GM18505 (cell line): ENCODE results near the gene ATP11B.

ENCODE experiments used
- ATAC-seq: cut with Tn5 transposase; IDR thresholded peaks from one replicate; pipeline ENCODE4 v1.9.1; 2021; ENCODE audit not compliant: unreplicated experiment
- POLR2A ChIP-seq: IDR thresholded peaks from 4 replicates; pipeline ENCODE4 v1.6.1; 2011; ENCODE audit warnings: borderline replicate concordance; ENCODE audit not compliant: insufficient read depth, insufficient read length; ENCODE audit errors: extremely low read depth

Gene ATP11B

DNA sequence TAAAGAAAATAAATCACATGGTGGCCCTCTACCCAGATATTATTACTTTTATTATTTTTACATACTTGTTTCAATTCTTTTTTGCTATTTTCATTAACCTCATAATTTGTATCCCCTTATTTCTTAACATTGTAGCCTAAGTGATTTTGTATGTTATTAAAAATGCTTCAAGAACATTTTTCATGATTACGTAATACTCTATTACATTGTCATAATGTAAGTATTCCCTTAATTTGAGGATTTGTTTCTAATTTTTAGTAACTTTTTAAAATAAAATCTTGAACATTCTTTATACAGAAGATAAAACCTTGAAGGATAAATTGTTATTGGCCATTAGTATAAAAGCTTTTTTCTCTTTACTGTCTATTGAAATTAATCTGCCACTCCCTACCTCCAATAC, 98.1 kb downstream of the ATP11B start:
- ATAC-seq = no peak
- TF ChIP-seq POLR2A = no peak

DNA sequence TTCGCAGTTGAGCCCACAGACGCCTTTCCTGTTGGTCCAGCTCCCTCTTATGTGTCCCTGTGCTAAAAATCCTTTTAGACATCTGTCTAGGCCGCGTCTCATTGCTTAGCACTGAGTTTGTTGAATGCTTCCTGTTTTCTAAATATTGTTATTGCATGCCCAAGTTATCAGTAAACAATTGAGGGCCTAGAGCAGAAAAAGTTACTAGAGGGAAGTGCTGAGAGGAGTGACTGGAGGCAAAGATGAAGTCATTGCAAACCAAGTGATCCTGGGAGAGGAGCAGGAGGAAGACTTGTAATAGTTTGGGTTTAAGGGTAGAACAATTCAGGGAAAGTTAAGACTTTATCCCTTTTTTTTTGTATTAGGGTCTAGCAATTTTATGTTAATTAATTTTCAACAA, 98.9 kb downstream of the ATP11B start:
- no peak for ATAC-seq
- TF ChIP-seq POLR2A = no peak

DNA sequence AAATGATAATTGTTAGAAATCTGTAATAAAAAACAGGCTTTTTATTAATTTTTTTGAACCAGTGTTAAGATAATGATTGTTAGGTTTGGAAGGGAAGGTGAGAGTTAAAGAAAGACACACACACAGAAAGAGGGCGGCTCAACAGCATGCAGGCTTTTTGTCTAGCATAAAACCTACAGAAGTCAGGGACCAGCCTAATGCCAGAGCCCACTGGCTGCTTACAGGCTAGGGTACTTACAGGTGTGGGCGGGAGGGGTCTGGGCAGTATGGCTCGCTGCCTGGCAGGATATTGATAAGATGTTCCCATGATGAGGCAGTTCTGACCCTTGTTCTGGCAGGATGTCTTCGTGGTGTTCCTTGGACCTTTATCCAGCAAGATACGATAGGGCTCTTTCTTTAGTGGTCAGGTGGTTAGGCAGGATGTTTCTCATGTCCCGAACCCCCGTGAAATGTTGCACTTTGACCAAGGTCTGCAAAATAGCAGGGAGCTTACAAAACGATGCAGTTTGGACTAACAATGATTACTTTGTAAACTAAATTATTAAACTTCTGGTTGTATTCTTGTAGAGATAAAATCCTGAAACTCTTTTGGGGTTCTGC, 102.3 kb downstream of the ATP11B start:
- ATAC-seq = no peak
- no peak for TF ChIP-seq POLR2A

DNA sequence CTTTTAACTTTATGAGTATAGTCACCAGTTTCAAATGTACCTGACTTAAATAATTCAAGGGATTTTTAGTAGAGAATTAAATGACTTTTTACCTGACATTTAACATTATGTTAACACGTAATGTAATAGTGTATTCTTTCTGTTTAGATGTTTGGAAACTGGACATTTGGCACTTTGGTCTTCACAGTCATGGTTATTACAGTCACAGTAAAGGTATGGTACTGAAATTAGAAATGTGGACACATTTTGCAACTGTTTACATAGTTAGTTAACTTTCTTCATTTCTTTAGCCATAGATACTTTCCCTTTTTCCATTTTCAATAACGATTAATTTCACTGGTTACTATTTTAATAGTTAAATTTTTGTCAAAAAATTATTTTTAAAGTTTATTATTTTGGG, 103.2 kb downstream of the ATP11B start:
- no peak for TF ChIP-seq POLR2A

DNA sequence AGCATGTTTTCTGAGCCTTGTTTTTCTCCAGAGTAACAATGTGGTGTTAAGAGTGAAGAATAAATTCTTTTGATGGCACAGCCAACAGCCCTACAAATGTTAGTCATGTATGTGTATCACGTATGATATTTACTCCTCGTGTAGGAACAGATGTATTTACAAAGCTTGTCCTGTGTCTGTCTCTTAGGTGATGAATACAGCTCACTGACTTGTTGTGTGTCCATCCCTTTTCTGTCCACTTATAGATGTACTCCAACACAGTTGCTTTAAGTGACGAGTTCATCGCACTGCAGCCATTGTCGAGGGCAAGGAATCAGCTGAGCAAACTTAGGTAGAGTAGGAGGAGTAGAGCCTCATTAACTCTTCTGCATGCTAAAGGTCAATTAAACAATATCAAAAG, 108.9 kb downstream of the ATP11B start:
- no peak for ATAC-seq
- TF ChIP-seq POLR2A = no peak

More for the DNA sequence above, 103.2 kb downstream of the ATP11B start:
- ATAC-seq = no peak

DNA sequence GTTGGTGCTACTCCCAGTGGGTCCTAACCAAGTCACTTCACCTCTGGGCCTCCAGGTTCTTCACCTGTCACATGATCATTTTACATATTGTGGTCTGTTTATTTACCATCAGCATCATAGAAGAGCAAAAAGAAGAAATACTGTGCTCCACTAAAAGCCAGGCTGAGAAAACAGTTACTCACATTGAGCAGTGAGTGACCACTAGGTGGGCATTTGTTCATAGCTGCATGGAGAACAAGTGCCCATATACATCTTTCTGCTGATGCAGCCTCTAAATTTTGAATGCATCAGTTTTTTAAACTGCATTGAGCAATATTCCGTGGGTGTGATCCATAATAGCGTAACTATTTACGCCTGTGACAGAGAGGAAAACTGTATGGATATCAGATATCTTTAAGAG, 110.9 kb downstream of the ATP11B start:
- no peak for TF ChIP-seq POLR2A
- no peak for ATAC-seq

DNA sequence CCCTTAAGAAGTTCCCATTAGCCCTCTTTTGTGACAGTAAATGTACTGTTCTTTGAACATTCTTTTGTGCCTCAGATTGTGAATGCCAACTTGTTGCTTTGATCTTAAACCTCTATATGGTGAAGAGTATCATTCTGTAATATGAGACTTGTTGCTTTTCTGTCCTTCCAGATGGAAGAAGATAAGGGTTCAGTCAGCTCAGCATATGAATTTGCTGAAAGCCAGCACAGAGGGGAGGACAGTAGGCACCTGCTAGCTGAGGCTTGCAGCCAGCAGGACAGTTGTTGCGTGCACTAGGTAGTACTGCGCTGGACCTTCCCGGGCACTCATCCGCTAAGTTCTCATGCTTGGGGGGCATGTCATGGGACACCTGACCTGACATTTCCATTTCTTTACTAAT, 112.3 kb downstream of the ATP11B start:
- peak; percentile 18 for ATAC-seq
- no peak for TF ChIP-seq POLR2A

DNA sequence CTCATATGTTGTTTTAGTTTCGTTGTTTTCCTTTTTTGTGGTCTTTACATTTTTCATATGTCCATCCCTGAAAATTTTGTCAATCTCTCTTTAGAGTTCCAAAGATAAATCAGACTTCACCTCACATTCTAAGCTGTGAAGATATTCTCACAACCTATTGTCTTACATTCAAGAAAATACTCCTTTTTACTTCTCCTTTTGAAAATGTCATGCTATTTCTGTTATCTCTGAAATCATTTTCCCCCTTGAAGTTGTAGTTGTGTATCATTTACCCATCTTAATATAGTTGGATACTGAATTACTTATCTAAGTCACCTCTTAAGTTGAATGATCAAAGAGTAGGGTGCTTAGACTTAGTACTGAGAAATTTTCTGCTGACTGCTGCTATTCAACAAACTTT, 112.7 kb downstream of the ATP11B start:
- TF ChIP-seq POLR2A = no peak
- peak; percentile 67 for ATAC-seq

DNA sequence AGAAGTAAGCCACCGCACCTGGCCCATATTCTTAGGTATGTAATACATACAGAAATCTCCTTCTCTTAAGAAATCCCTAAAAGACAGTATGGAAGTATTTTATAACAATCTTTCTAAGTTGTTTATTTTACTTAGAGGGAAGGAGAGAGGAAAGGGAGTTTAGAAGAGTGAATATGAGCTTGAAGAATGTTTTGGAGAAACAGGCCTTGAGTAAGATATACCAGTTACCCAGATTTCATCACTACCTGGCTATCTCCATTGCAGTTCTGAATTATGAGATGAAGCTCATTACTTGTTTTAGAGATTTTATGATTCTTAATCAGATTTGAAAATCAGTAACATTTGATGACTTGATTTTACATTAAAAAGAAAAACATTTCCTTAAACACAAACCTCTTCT, 115.2 kb downstream of the ATP11B start:
- TF ChIP-seq POLR2A = no peak
- ATAC-seq = no peak

DNA sequence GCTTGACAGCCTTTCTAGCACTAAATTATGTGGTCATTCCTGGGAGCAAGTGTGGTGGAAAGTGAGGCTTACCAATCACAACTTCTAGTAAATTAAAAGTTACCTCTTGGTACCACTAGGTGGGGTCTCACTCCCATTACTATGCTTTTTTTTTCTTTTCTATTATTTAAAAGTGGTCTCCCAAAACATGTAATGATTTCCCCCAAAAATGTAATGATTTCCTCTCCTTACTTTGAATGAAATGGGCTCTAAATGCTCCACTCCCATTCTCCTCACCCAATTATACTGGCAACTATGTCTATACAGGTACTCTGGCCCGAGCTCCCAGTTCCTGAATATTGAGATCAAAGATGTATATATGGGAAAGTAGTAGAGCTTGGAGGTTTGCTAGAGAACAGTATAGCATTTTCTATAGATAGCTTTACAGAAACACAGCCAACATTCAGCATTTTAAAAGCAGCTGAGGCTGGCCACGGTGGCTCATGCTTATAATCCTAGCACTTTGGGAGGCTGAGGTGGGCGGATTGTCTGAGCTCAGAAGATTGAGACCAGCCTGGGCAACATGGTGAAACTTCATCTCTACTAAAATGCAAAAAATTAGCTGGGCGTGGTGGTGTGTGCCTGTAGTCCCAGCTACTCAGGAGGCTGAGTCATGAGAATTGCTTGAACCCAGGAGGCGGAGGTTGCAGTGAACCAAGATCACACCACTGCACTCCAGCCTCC, 116.2 kb downstream of the ATP11B start:
- no peak for ATAC-seq
- TF ChIP-seq POLR2A = no peak

DNA sequence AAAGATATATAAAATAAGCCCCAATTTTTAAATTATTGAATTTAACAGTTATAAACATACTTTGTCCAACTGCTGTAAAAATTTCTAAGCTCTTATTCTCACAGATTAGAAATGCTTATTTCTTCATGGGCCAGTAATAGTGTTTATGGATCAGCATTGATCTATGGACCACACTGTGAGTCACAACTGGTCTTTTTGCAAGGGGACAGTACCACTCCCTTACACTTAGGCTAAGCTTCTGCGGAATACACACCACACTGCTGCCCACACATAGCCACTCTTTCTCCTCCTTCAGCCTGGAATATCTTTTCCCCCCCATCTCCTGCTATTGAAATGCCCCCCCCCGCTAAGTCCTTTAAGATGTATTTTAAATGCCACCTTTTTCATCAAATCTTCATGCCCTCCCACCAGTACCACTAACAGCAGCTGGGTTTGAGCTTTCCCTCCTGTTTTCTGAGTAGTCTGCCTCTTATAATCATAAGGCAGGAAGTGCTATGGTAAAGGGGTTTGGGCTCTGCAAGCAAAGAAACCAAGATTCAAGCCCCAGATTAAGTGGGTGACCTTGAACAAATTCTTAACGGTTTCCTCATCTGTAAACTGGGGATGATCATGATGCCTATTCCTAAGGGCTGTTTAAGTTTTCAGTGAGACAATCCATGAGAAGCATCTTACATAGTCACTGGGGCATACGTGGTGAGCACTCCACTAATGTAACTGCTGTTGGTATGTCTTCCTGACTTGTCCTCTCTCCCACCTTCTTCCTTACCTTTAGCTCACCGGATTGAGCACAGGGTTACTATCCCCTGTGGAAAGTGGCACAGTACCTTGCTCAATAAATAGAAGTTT, 117.9 kb downstream of the ATP11B start:
- TF ChIP-seq POLR2A = no peak
- no peak for ATAC-seq

DNA sequence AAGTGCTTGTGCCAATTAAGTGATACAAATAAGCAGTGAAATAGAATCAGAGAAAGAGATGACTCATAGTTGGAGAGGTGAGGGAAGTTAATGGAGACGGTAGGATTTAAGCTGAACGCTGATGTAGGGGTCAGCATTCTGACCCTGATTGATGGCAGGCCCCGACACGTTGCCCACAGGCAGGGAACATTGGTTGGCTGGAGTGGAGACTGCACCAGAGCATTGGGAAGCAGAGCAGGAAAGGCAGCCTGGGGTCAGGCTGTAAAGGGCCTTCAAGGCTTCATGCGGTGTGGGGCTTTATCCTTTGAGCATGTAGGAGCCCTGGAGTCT, 118.4 kb downstream of the ATP11B start:
- ATAC-seq = no peak
- TF ChIP-seq POLR2A = no peak

DNA sequence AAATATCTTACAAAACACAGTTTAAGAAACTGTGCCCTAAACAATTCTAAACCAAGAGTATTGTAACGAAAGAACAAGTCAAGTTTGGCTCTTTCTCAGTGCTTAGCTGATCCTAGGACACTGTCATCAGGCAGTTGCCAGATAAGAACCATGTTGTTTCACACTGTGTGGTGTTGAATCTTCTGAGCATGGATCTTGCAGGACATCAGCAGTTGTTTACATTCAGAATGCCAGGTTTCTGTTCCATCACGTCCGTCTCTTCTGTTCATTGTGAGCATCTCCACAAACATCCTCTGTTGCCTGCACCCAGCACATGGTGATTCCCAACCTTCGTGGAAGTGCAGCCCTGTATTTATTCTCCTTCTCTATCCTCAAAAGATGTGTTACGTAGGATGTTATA, 119.2 kb downstream of the ATP11B start:
- ATAC-seq = no peak
- TF ChIP-seq POLR2A = no peak

DNA sequence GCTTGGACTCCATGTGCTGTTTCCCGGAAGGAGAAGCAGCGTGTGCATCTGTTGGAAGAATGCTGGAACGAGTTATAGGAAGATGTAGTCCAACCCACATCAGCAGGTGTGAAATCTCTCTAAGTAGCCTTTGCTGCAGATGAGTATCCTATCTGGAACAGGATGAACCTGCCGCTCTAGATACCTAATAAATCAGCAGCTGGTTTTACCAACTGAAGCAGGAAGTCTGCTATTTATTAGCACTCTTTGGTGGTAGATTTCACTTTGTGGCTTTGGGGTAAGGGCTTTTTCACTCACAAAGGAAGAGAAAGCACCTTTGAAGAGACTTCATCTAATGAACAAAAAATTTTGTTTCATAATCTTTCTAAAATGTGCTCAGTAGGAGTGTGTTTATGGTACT, 120.6 kb downstream of the ATP11B start:
- peak; percentile 88 for ATAC-seq
- no peak for TF ChIP-seq POLR2A
